Ovary (tissue), 9 donors: ENCODE measurements around the gene TMEM212. TPM values are rescaled to one million over a fixed set of nuclear protein-coding genes. Genes with fewer than 3 reads are reported as not detected.

Experiments
- DNase-seq, 5 donors: peaks; one replicate each; pipeline ENCODE4 v3.0.0-alpha.2; 2019 to 2020
- H3K27ac ChIP-seq, 2 donors: fragments of 200-600 bp; one replicate each; pipeline versions ENCODE4 v1.5.1 to v1.8.0; 2019 to 2022
- H3K27me3 ChIP-seq: fragments of 200-600 bp; one replicate; pipeline ENCODE4 v1.8.0; 2022
- H3K36me3 ChIP-seq: fragments of 200-600 bp; sonication (generic); one replicate; pipeline ENCODE4 v1.5.1; 2019
- H3K4me1 ChIP-seq: one replicate; pipeline ENCODE4 v1.8.1; 2013; ENCODE audit warnings: mild to moderate bottlenecking, moderate library complexity; ENCODE audit not compliant: insufficient read depth
- H3K4me3 ChIP-seq: fragments of 200-600 bp; sonication (generic); one replicate; pipeline ENCODE4 v1.5.1; 2017
- H3K9me3 ChIP-seq, 2 donors: fragments of 200-600 bp in 1 of 2; sonication (generic) in 1 of 2; one replicate each; pipeline versions ENCODE4 v1.5.1 to v1.8.1; 2013 to 2019; ENCODE audit warnings: mild to moderate bottlenecking in 1 of 2, moderate library complexity in 1 of 2
- EP300 ChIP-seq: sonication (generic); formaldehyde crosslinking; IDR thresholded peaks from one replicate; pipeline ENCODE4 v1.6.1; 2017; ENCODE audit warnings: antibody characterized with exemption
- POLR2A ChIP-seq: fragments of 450-650 bp; IDR thresholded peaks from one replicate; pipeline ENCODE4 v1.6.1; 2017; ENCODE audit warnings: antibody characterized with exemption, mild to moderate bottlenecking, moderate library complexity
- WGBS, 3 donors: extraction: QIAGEN DNeasy Blood & Tissue Kit in 1 of 3; methylation state at CpG; one replicate each; pipeline versions ENCODE4 v1.1.5 to v1.1.7; 2013 to 2017; 5-methylcytosine and 5-hydroxymethylcytosine counted together
- intact Hi-C, 4 donors: fragments of 100-400 bp; cut with DNase I; formaldehyde crosslinking; loops; one replicate each; pipeline versions ENCODE4 v1.11.0 to v1.15.1; 2022 to 2023
- polyA plus RNA-seq, 2 donors: library from polyadenylated mRNA; stranded (reverse); fragments of 200-250 nt in 1 of 2; fragments of 350-450 nt in 1 of 2; fragmentation: Illumina TruSeq in 1 of 2; extraction: RNeasy Lipid Tissue Mini Kit (QIAGEN cat#74804) in 1 of 2; gene quantifications; one replicate each; pipeline ENCODE4 v1.2.3, GENCODE V29; 2013 to 2014
- total RNA-seq, 7 donors: library from RNA; depleted of rRNA in 2 of 7; stranded (reverse); fragments of >200 nt in 2 of 7; fragmentation: NEBNext Ultra II Directional in 3 of 7; extraction: Animal tissue kit (Norgen Biotek cat#: 25700) in 3 of 7; gene quantifications; one replicate each; pipeline versions ENCODE4 v1.1.0 to v1.2.4, GENCODE V29; 2016 to 2023
- TF ChIP-seq, protein P1 (sequence below), 3 donors: fragments of 450-650 bp in 2 of 3; fragments of 200-600 bp in 1 of 3; IDR thresholded peaks; one replicate each; pipeline versions ENCODE4 v1.5.1 to v1.8.0; 2016 to 2022; ENCODE audit warnings: antibody characterized with exemption in 3 of 3, mild to moderate bottlenecking in 1 of 3
- donor health status: DM: no; HTN: no; CAD: no; lungs with moderate emphysema.
- donor health status: DM: no; HTN: no; CAD: no.
- donor health status: Bipolar disorder and iron deficiency.
- donor health status: DM: yes; HTN: yes; CAD: no.
- donor health status: DM: no; HTN: no; CAD: no.
- donor health status: DM: yes; HTN: yes; CAD: no.

TMEM212 gene
- total and polyA plus RNA-seq, 9 donors, result 0.35 to 5.5 (median 0.93) TPM; not detected in 5

- Histone ChIP-seq H3K4me3 (no peak overlapping the region), H3K27ac (peak overlapping the region in 1 of 2 donors; percentile 64)
Observed at GRCh38 chr3:171837698-171838097, 5.5 kb upstream of the TMEM212 start.

DNA sequence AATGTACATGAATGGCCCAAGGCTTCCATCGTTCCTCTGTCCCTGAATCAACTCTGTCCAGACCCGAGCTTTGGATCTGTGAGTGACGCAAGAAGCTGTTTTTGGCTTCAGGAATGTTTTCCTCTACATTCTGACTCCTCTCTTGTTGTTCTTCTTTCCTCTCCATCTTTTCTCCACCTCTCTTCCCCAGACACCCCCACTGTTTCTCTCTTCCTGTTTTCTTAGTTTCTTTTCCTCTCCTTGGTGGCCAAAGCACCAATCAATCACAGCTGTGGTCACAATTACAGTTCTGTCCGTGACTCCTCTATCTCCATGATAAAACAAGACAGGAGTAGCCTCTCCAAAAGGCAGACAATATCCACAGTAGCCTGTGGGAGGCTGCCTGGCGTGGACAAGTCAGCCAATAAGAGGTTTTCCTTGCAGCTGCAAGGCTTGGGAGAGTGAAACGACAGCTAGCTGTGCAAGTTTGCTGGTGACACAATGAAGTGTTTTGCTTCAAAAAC lies 4.9 kb upstream of the TMEM212 start:
- peak; percentile 64 to 74 (median 69) for DNase-seq
- Histone ChIP-seq H3K9me3 (no peaks in the 10 kb centered on the region), H3K4me3 (no peak overlapping the region), H3K27ac (peak overlapping the region in 1 of 2 donors; percentile 64), H3K4me1 (peaks cover 13% of the 10 kb centered on the region), H3K27me3 (no peaks in the 10 kb centered on the region), H3K36me3 (no peaks in the 10 kb centered on the region)
- TF ChIP-seq, protein P1, sequence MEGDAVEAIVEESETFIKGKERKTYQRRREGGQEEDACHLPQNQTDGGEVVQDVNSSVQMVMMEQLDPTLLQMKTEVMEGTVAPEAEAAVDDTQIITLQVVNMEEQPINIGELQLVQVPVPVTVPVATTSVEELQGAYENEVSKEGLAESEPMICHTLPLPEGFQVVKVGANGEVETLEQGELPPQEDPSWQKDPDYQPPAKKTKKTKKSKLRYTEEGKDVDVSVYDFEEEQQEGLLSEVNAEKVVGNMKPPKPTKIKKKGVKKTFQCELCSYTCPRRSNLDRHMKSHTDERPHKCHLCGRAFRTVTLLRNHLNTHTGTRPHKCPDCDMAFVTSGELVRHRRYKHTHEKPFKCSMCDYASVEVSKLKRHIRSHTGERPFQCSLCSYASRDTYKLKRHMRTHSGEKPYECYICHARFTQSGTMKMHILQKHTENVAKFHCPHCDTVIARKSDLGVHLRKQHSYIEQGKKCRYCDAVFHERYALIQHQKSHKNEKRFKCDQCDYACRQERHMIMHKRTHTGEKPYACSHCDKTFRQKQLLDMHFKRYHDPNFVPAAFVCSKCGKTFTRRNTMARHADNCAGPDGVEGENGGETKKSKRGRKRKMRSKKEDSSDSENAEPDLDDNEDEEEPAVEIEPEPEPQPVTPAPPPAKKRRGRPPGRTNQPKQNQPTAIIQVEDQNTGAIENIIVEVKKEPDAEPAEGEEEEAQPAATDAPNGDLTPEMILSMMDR (IDR thresholded peaks at IDR 0.05), result peak in 2 of 3 donors; percentile 26 to 53
- no peak for TF ChIP-seq EP300
- 2 to 3% (median 3%) methylated on average over 6 of the region's 6 CpGs for WGBS, 3 donors
- intact Hi-C loops, result loop anchor here in 3 of 4 donors (5.0 to 10.0 kb wide), 4 partner anchors 36 to 497 kb away; no protein-coding TSS in a partner anchor

More at GRCh38 chr3:171837698-171838097, 5.5 kb upstream of the TMEM212 start:
- Histone ChIP-seq H3K27me3 (no peaks in the 10 kb centered on the region), H3K9me3 (no peaks in the 10 kb centered on the region), H3K36me3 (no peaks in the 10 kb centered on the region), H3K4me1 (peaks cover 14% of the 10 kb centered on the region)
- no peak for DNase-seq
- intact Hi-C loops, result loop anchor here in 3 of 4 donors (5.0 to 10.0 kb wide), 4 partner anchors 35 to 497 kb away; no protein-coding TSS in a partner anchor
- no peak for TF ChIP-seq EP300
- TF ChIP-seq, protein P1 (IDR thresholded peaks at IDR 0.05), result no peak
- no peak for TF ChIP-seq POLR2A

- Histone ChIP-seq H3K27ac (peak overlapping the region in 1 of 2 donors; percentile 64), H3K9me3 (no peaks in the 10 kb centered on the region), H3K36me3 (no peaks in the 10 kb centered on the region), H3K4me1 (peaks cover 13% of the 10 kb centered on the region), H3K4me3 (no peak overlapping the region), H3K27me3 (no peaks in the 10 kb centered on the region)
- intact Hi-C loops, result loop anchor here in 3 of 4 donors (5.0 to 10.0 kb wide), 4 partner anchors 37 to 496 kb away; no protein-coding TSS in a partner anchor
- TF ChIP-seq POLR2A, result no peak
- WGBS, 3 donors, result 72 to 89% (median 79%) methylated on average over 2 of the region's 2 CpGs
- DNase-seq, result no peak
Observed at GRCh38 chr3:171839270-171839669, 3.9 kb upstream of the TMEM212 start.

GRCh38 chr3:171840445-171840810 lies 2.7 kb upstream of the TMEM212 start:
- Histone ChIP-seq H3K4me1 (peaks cover 12% of the 10 kb centered on the region), H3K4me3 (no peak overlapping the region), H3K9me3 (no peaks in the 10 kb centered on the region), H3K27ac (peak overlapping the region in 1 of 2 donors; percentile 61), H3K36me3 (no peaks in the 10 kb centered on the region), H3K27me3 (no peaks in the 10 kb centered on the region)
- DNase-seq, result no peak
- intact Hi-C loops, result loop anchor here in 2 of 4 donors (10.0 kb wide), 1 partner anchor 194 kb away; the partner anchor contains the start of gene FNDC3B (in 2 of the 2)
- TF ChIP-seq, protein P1 (IDR thresholded peaks at IDR 0.05), result no peak
- 59 to 69% (median 64%) methylated on average over 2 of the region's 2 CpGs for WGBS, 3 donors
